Left colon (tissue), 2 donors: Measurements from ENCODE around the gene CAP1. TPM values are rescaled to one million over a fixed set of nuclear protein-coding genes. Genes with fewer than 3 reads are reported as not detected.

Experiments used
- total RNA-seq, 2 donors: library from RNA; stranded (reverse); fragmentation: NEBNext Ultra II Directional; extraction: Animal tissue kit (Norgen Biotek cat#: 25700); gene quantifications; one replicate each; pipeline ENCODE4 v1.2.1, GENCODE V29; 2021
- donor health status: DM: no; HTN: no; CAD: no.
- donor health status: DM: yes; HTN: yes; CAD: no.

CAP1 gene
- total RNA-seq, 2 donors from 2014 or later: 474 to 514 TPM

Other genes with a start within 250 kb of the CAP1 start
- gene TRIT1, start 157.2 kb upstream of the CAP1 start, total RNA-seq: 10 to 100 TPM; 12.1 to 17.0 TPM
- 10 to 100 TPM; 13.7 to 15.4 TPM for gene MYCL, start 138.8 kb upstream of the CAP1 start, total RNA-seq
- gene MFSD2A, start 85.6 kb upstream of the CAP1 start, total RNA-seq: 10 to 100 TPM; 27.9 to 35.7 TPM
- 10 to 100 TPM; 17.5 to 28.6 TPM for gene PPT1, start 56.5 kb downstream of the CAP1 start, total RNA-seq
- gene RLF, start 120.7 kb downstream of the CAP1 start, total RNA-seq: 10 to 100 TPM in 1 of 2 donors, 1 to 10 TPM in 1; 9.5 to 14.7 TPM
- not detected for gene TMCO2, start 207.2 kb downstream of the CAP1 start, total RNA-seq
- gene ZMPSTE24, start 217.5 kb downstream of the CAP1 start, total RNA-seq: 10 to 100 TPM; 47.7 to 55.2 TPM